Measurements from ENCODE around the gene TMPRSS13. TPM values are rescaled to one million over a fixed set of nuclear protein-coding genes. Genes with fewer than 3 reads are reported as not detected.

The TMPRSS13 gene
- total and polyA plus RNA-seq, 10 donors, result 0.95 to 2.2 (median 1.6) TPM

GRCh38 chr11:117884994-117885393 is 44.2 kb downstream of the TMPRSS13 start:
- intact Hi-C loops (cut with DNase I; ENCODE audit: low total_unique reads), result no loop called here
- 76 to 91% (median 87%) methylated on average over 7 of the region's 7 CpGs for WGBS, 5 donors

GRCh38 chr11:117883063-117883462 is 46.1 kb downstream of the TMPRSS13 start:
- H3K4me3 ChIP-seq, result no peak overlapping the region
- H3K27ac ChIP-seq, result no peak overlapping the region
- TF ChIP-seq CTCF (IDR thresholded peaks at IDR 0.05 in 8 of 11, conservative IDR thresholded peaks at IDR 0.05 in 3 of 11) (no peak), POLR2A (IDR thresholded peaks at IDR 0.05) (no peak), POLR2AphosphoS5 (IDR thresholded peaks at IDR 0.05) (no peak)
- H3K4me1 ChIP-seq, result peaks cover 0 to 13% (median 3%) of the 10 kb centered on the region in 6 donors
- no peaks in the 10 kb centered on the region for H3K36me3 ChIP-seq
- no peak for DNase-seq
- no peaks in the 10 kb centered on the region for H3K9me3 ChIP-seq
- 82 to 92% (median 87%) methylated on average over 3 of the region's 3 CpGs for WGBS, 5 donors
- intact Hi-C loops (cut with DNase I; ENCODE audit: low total_unique reads), result no loop called here
- H3K27me3 ChIP-seq (replicated peaks in 1 of 7), result peaks cover 0 to 39% (median 0%) of the 10 kb centered on the region in 7 donors

More at GRCh38 chr11:117884994-117885393, 44.2 kb downstream of the TMPRSS13 start:
- Histone ChIP-seq H3K27ac (peak overlapping the region in 6 of 8 donors; percentile 66 to 80 (median 72)), H3K9me3 (peaks cover 0 to under 1% (median 0%) of the 10 kb centered on the region in 8 donors), H3K4me3 (no peak overlapping the region), H3K36me3 (no peaks in the 10 kb centered on the region), H3K27me3 (replicated peaks in 1 of 7) (peaks cover 0 to 19% (median 0%) of the 10 kb centered on the region in 7 donors), H3K4me1 (peaks cover 0 to 13% (median 3%) of the 10 kb centered on the region in 6 donors)
- DNase-seq, result no peak
- TF ChIP-seq CTCF (IDR thresholded peaks at IDR 0.05 in 8 of 11, conservative IDR thresholded peaks at IDR 0.05 in 3 of 11) (no peak), POLR2AphosphoS5 (IDR thresholded peaks at IDR 0.05) (no peak), POLR2A (IDR thresholded peaks at IDR 0.05) (no peak)

- Histone ChIP-seq H3K9me3 (no peaks in the 10 kb centered on the region), H3K27ac (no peak overlapping the region), H3K27me3 (replicated peaks in 1 of 7) (peaks cover 0 to 40% (median 0%) of the 10 kb centered on the region in 7 donors), H3K4me3 (no peak overlapping the region), H3K36me3 (no peaks in the 10 kb centered on the region), H3K4me1 (peaks cover 0 to 16% (median 6%) of the 10 kb centered on the region in 6 donors)
- TF ChIP-seq CTCF (IDR thresholded peaks at IDR 0.05 in 8 of 11, conservative IDR thresholded peaks at IDR 0.05 in 3 of 11) (no peak), POLR2AphosphoS5 (IDR thresholded peaks at IDR 0.05) (no peak), POLR2A (IDR thresholded peaks at IDR 0.05) (no peak)
- no peak for DNase-seq
- intact Hi-C loops (cut with DNase I; ENCODE audit: low total_unique reads), result no loop called here
- 52 to 67% (median 58%) methylated on average over 11 of the region's 11 CpGs for WGBS, 5 donors
Measured at GRCh38 chr11:117882311-117882905, 46.8 kb downstream of the TMPRSS13 start.

- Histone ChIP-seq H3K27me3 (replicated peaks in 1 of 7) (peaks cover 0 to 48% (median 8%) of the 10 kb centered on the region in 7 donors), H3K36me3 (no peaks in the 10 kb centered on the region), H3K4me1 (peaks cover 0 to 24% (median 14%) of the 10 kb centered on the region in 6 donors), H3K27ac (no peak overlapping the region), H3K4me3 (no peak overlapping the region), H3K9me3 (no peaks in the 10 kb centered on the region)
- intact Hi-C loops (cut with DNase I; ENCODE audit: low total_unique reads), result no loop called here
- no peak for DNase-seq
- no peak for TF ChIP-seq CTCF (IDR thresholded peaks at IDR 0.05 in 8 of 11, conservative IDR thresholded peaks at IDR 0.05 in 3 of 11)
- no peak for TF ChIP-seq POLR2A (IDR thresholded peaks at IDR 0.05)
- TF ChIP-seq POLR2AphosphoS5 (IDR thresholded peaks at IDR 0.05), result no peak
- WGBS, 5 donors, result 78 to 86% (median 79%) methylated on average over 5 of the region's 5 CpGs
Measured at GRCh38 chr11:117881217-117881616, 48.0 kb downstream of the TMPRSS13 start.

All from spleen (tissue), 11 donors.